ENCODE data around the gene CAMK2A.

CAMK2A gene

GRCh38 chr5:150288361-150288760 lies 1.2 kb downstream of the CAMK2A start:
- H3K4me3 ChIP-seq (ENCODE audit: insufficient read depth, low read length, poor library complexity, severe bottlenecking), result no peak overlapping the region
- H3F3A ChIP-seq (ENCODE audit: insufficient read depth), result no peaks in the 10 kb centered on the region
- H2AFZ ChIP-seq (ENCODE audit: low read depth, low read length, severe bottlenecking), result no peak overlapping the region
- no peak overlapping the region for H3K4me2 ChIP-seq (ENCODE audit: low read depth, low read length, poor library complexity, severe bottlenecking)
- H3K9me2 ChIP-seq (replicated peaks; ENCODE audit: insufficient read depth, low read length), result no peaks in the 10 kb centered on the region
- no peaks in the 10 kb centered on the region for H4K20me1 ChIP-seq (ENCODE audit: low read depth, low read length)
- H3K9ac ChIP-seq (ENCODE audit: low read length), result no peak overlapping the region
- H3K79me2 ChIP-seq (ENCODE audit: insufficient read depth, low read length), result no peaks in the 10 kb centered on the region
- no peaks in the 10 kb centered on the region for H3K36me3 ChIP-seq (ENCODE audit: low read length)
- H3K27ac ChIP-seq (ENCODE audit: low read depth, low read length), result no peak overlapping the region
- TF ChIP-seq EZH2phosphoT487 (conservative IDR thresholded peaks at IDR 0.05; ENCODE audit: low read length), result no peak
- TF ChIP-seq CTCF (IDR thresholded peaks at IDR 0.05; ENCODE audit: insufficient read depth, low read length, poor library complexity, severe bottlenecking), result no peak
- H3K9me3 ChIP-seq (ENCODE audit: insufficient read depth, low read length), result no peaks in the 10 kb centered on the region
- no peaks in the 10 kb centered on the region for H3K27me3 ChIP-seq (ENCODE audit: low read length)

- Histone ChIP-seq H3K27me3 (ENCODE audit: low read length) (no peaks in the 10 kb centered on the region), H3K27ac (ENCODE audit: low read depth, low read length) (no peak overlapping the region), H3K4me3 (ENCODE audit: insufficient read depth, low read length, poor library complexity, severe bottlenecking) (no peak overlapping the region), H4K20me1 (ENCODE audit: low read depth, low read length) (no peaks in the 10 kb centered on the region), H3F3A (ENCODE audit: insufficient read depth) (no peaks in the 10 kb centered on the region), H3K9me3 (ENCODE audit: insufficient read depth, low read length) (no peaks in the 10 kb centered on the region), H3K9me2 (replicated peaks; ENCODE audit: insufficient read depth, low read length) (no peaks in the 10 kb centered on the region), H3K36me3 (ENCODE audit: low read length) (no peaks in the 10 kb centered on the region), H3K9ac (ENCODE audit: low read length) (no peak overlapping the region), H3K4me2 (ENCODE audit: low read depth, low read length, poor library complexity, severe bottlenecking) (no peak overlapping the region), H3K79me2 (ENCODE audit: insufficient read depth, low read length) (no peaks in the 10 kb centered on the region), H2AFZ (ENCODE audit: low read depth, low read length, severe bottlenecking) (no peak overlapping the region)
- TF ChIP-seq EZH2phosphoT487 (conservative IDR thresholded peaks at IDR 0.05; ENCODE audit: low read length), result no peak
- no peak for TF ChIP-seq CTCF (IDR thresholded peaks at IDR 0.05; ENCODE audit: insufficient read depth, low read length, poor library complexity, severe bottlenecking)
Measured at GRCh38 chr5:150286820-150287219, 2.8 kb downstream of the CAMK2A start.

GRCh38 chr5:150285114-150285513 lies 4.5 kb downstream of the CAMK2A start:
- Histone ChIP-seq H3K9me3 (ENCODE audit: insufficient read depth, low read length) (no peaks in the 10 kb centered on the region), H3K4me2 (ENCODE audit: low read depth, low read length, poor library complexity, severe bottlenecking) (no peak overlapping the region), H3K9ac (ENCODE audit: low read length) (no peak overlapping the region), H2AFZ (ENCODE audit: low read depth, low read length, severe bottlenecking) (no peak overlapping the region), H3K36me3 (ENCODE audit: low read length) (no peaks in the 10 kb centered on the region), H3K9me2 (replicated peaks; ENCODE audit: insufficient read depth, low read length) (no peaks in the 10 kb centered on the region), H4K20me1 (ENCODE audit: low read depth, low read length) (no peaks in the 10 kb centered on the region), H3K27ac (ENCODE audit: low read depth, low read length) (no peak overlapping the region), H3F3A (ENCODE audit: insufficient read depth) (no peaks in the 10 kb centered on the region), H3K79me2 (ENCODE audit: insufficient read depth, low read length) (no peaks in the 10 kb centered on the region), H3K4me3 (ENCODE audit: insufficient read depth, low read length, poor library complexity, severe bottlenecking) (no peak overlapping the region), H3K27me3 (ENCODE audit: low read length) (no peaks in the 10 kb centered on the region)
- no peak for TF ChIP-seq EZH2phosphoT487 (conservative IDR thresholded peaks at IDR 0.05; ENCODE audit: low read length)
- no peak for TF ChIP-seq CTCF (IDR thresholded peaks at IDR 0.05; ENCODE audit: insufficient read depth, low read length, poor library complexity, severe bottlenecking)
